ENCODE measurements around the gene EARS2. TPM values are rescaled to one million over a fixed set of nuclear protein-coding genes. Genes with fewer than 3 reads are reported as not detected.
"Not testable (repeated sequence)": the region's sequence is repeated elsewhere in the genome, so short reads cannot be mapped to it uniquely, and the experiment has no call there.

Gene EARS2
- polyA plus RNA-seq, 1 donor from 2014 or later = 22.2 TPM

- TF ChIP-seq RAD21 (conservative IDR thresholded peaks at IDR 0.05) (no peak), EP300 (conservative IDR thresholded peaks at IDR 0.05; ENCODE audit: poor library complexity, severe bottlenecking) (no peak), CTCF (IDR thresholded peaks at IDR 0.05; ENCODE audit: poor library complexity, severe bottlenecking) (no peak), SMC3 (conservative IDR thresholded peaks at IDR 0.05; ENCODE audit: poor library complexity) (no peak), TAF1 (IDR thresholded peaks at IDR 0.05; ENCODE audit: low read depth) (no peak), EZH2 (IDR thresholded peaks at IDR 0.05; ENCODE audit: borderline replicate concordance, insufficient read depth, low read length, poor library complexity, severe bottlenecking) (no peak), REST (IDR thresholded peaks at IDR 0.05; ENCODE audit: borderline replicate concordance) (no peak), MXI1 (conservative IDR thresholded peaks at IDR 0.05; ENCODE audit: poor library complexity, severe bottlenecking) (no peak)
- H3K79me2 ChIP-seq (replicated peaks; ENCODE audit: insufficient read depth, low read length) = no peaks in the 10 kb centered on the region
- H3F3A ChIP-seq (ENCODE audit: insufficient read depth, low read length, poor library complexity, severe bottlenecking) = no peaks in the 10 kb centered on the region
- no peak overlapping the region for H2AFZ ChIP-seq (ENCODE audit: low read depth, low read length)
- H3K9me3 ChIP-seq (ENCODE audit: low read length) = no peaks in the 10 kb centered on the region
- no peak overlapping the region for H3K4me2 ChIP-seq (ENCODE audit: low read length)
- no peak overlapping the region for H3K9ac ChIP-seq (ENCODE audit: low read length)
- H3K27me3 ChIP-seq (ENCODE audit: insufficient read depth, low read depth, low read length) = no peaks in the 10 kb centered on the region
- H3K9me2 ChIP-seq (ENCODE audit: insufficient read depth, low read length) = no peaks in the 10 kb centered on the region
- H4K20me1 ChIP-seq (ENCODE audit: insufficient read depth) = no peaks in the 10 kb centered on the region
- no peaks in the 10 kb centered on the region for H3K36me3 ChIP-seq (ENCODE audit: insufficient read depth, low read length)
- no peak overlapping the region for H3K27ac ChIP-seq (ENCODE audit: low read length)
- no peak overlapping the region for H3K4me3 ChIP-seq (ENCODE audit: low read length)
These were observed 71.9 kb downstream of the EARS2 start for GRCh38 chr16:23485257-23485614.

GRCh38 chr16:23484510-23485256 is 72.5 kb downstream of the EARS2 start:
- no peaks in the 10 kb centered on the region for H3K36me3 ChIP-seq (ENCODE audit: insufficient read depth, low read length)
- no peak overlapping the region for H3K9ac ChIP-seq (ENCODE audit: low read length)
- no peak overlapping the region for H2AFZ ChIP-seq (ENCODE audit: low read depth, low read length)
- no peaks in the 10 kb centered on the region for H3K9me2 ChIP-seq (ENCODE audit: insufficient read depth, low read length)
- no peak for TF ChIP-seq POLR2AphosphoS5 (IDR thresholded peaks at IDR 0.05)
- TF ChIP-seq MXI1 (conservative IDR thresholded peaks at IDR 0.05; ENCODE audit: poor library complexity, severe bottlenecking) = no peak
- no peak for TF ChIP-seq TAF1 (IDR thresholded peaks at IDR 0.05; ENCODE audit: low read depth)
- no peak for TF ChIP-seq EZH2 (IDR thresholded peaks at IDR 0.05; ENCODE audit: borderline replicate concordance, insufficient read depth, low read length, poor library complexity, severe bottlenecking)
- TF ChIP-seq CTCF (IDR thresholded peaks at IDR 0.05; ENCODE audit: poor library complexity, severe bottlenecking) = no peak
- TF ChIP-seq REST (IDR thresholded peaks at IDR 0.05; ENCODE audit: borderline replicate concordance) = no peak
- TF ChIP-seq EP300 (conservative IDR thresholded peaks at IDR 0.05; ENCODE audit: poor library complexity, severe bottlenecking) = no peak
- TF ChIP-seq RAD21 (conservative IDR thresholded peaks at IDR 0.05) = no peak
- no peak overlapping the region for H3K4me3 ChIP-seq (ENCODE audit: low read length)
- no peaks in the 10 kb centered on the region for H3F3A ChIP-seq (ENCODE audit: insufficient read depth, low read length, poor library complexity, severe bottlenecking)
- H4K20me1 ChIP-seq (ENCODE audit: insufficient read depth) = no peaks in the 10 kb centered on the region
- no peaks in the 10 kb centered on the region for H3K27me3 ChIP-seq (ENCODE audit: insufficient read depth, low read depth, low read length)
- no peaks in the 10 kb centered on the region for H3K79me2 ChIP-seq (replicated peaks; ENCODE audit: insufficient read depth, low read length)
- H3K4me2 ChIP-seq (ENCODE audit: low read length) = no peak overlapping the region
- no peaks in the 10 kb centered on the region for H3K9me3 ChIP-seq (ENCODE audit: low read length)
- no peak overlapping the region for H3K27ac ChIP-seq (ENCODE audit: low read length)

- not testable (repeated sequence) for H3K27me3 ChIP-seq (ENCODE audit: insufficient read depth, low read depth, low read length); H4K20me1 ChIP-seq (ENCODE audit: insufficient read depth); H2AFZ ChIP-seq (ENCODE audit: low read depth, low read length); H3K79me2 ChIP-seq (replicated peaks; ENCODE audit: insufficient read depth, low read length); H3K9ac ChIP-seq (ENCODE audit: low read length); H3K27ac ChIP-seq (ENCODE audit: low read length); H3K9me2 ChIP-seq (ENCODE audit: insufficient read depth, low read length); H3K36me3 ChIP-seq (ENCODE audit: insufficient read depth, low read length); H3K4me3 ChIP-seq (ENCODE audit: low read length); H3K4me2 ChIP-seq (ENCODE audit: low read length); H3F3A ChIP-seq (ENCODE audit: insufficient read depth, low read length, poor library complexity, severe bottlenecking); H3K9me3 ChIP-seq (ENCODE audit: low read length)
These were observed 73.7 kb downstream of the EARS2 start for GRCh38 chr16:23483492-23483891.
